Natural killer cell (primary cell): ENCODE results near the gene SERP2. TPM values are rescaled to one million over a fixed set of nuclear protein-coding genes. Genes with fewer than 3 reads are reported as not detected.

ENCODE experiments used
- ATAC-seq, 3 donors: fragments of 150-1000 bp in 2 of 3; fragments of 200-7000 bp in 1 of 3; cut with Tn5 transposase; 1 replicate in 1 of 3; 2 replicates in 2 of 3; pipeline ENCODE4 v1.10.0; 2021; ENCODE audit warnings: mild to moderate bottlenecking in 2 of 3, moderate library complexity in 2 of 3
- DNase-seq, 2 donors: peaks; one replicate each; pipeline versions ENCODE4 v3.0.0 to v3.0.0-alpha.2; 2013 to 2021; ENCODE audit warnings: mixed read lengths in 1 of 2
- H3K27ac ChIP-seq: one replicate; pipeline ENCODE4 v1.5.1; 2013; ENCODE audit warnings: mild to moderate bottlenecking, low read length
- H3K27me3 ChIP-seq: one replicate; pipeline ENCODE4 v1.6.1; 2013; ENCODE audit warnings: low read length; ENCODE audit not compliant: control insufficient read depth, insufficient read depth
- H3K36me3 ChIP-seq: one replicate; pipeline ENCODE4 v1.6.1; 2013; ENCODE audit warnings: low read length; ENCODE audit not compliant: control insufficient read depth, insufficient read depth
- H3K4me1 ChIP-seq: one replicate; pipeline ENCODE4 v1.6.1; 2013; ENCODE audit warnings: low read length; ENCODE audit not compliant: control insufficient read depth, insufficient read depth
- H3K4me3 ChIP-seq: one replicate; pipeline ENCODE4 v1.5.1; 2013; ENCODE audit warnings: low read length
- H3K9me3 ChIP-seq: one replicate; pipeline ENCODE4 v1.6.1; 2013; ENCODE audit warnings: low read length; ENCODE audit not compliant: control insufficient read depth, insufficient read depth
- H3K27ac Mint-ChIP-seq, 2 donors: one replicate each; pipeline ENCODE4 v1.8.0; 2022; ENCODE audit warnings: mild to moderate bottlenecking in 2 of 2, mixed read lengths in 2 of 2, moderate library complexity in 1 of 2
- H3K27me3 Mint-ChIP-seq, 2 donors: one replicate each; pipeline ENCODE4 v1.8.0; 2022; ENCODE audit warnings: low read depth in 2 of 2, mixed read lengths in 2 of 2
- H3K36me3 Mint-ChIP-seq: one replicate; pipeline ENCODE4 v1.8.0; 2022; ENCODE audit warnings: mixed read lengths
- H3K4me1 Mint-ChIP-seq, 2 donors: one replicate each; pipeline ENCODE4 v1.8.0; 2022; ENCODE audit warnings: mixed read lengths in 2 of 2
- H3K4me3 Mint-ChIP-seq: one replicate; pipeline ENCODE4 v1.8.0; 2022; ENCODE audit warnings: mild to moderate bottlenecking, moderate library complexity, mixed read lengths
- H3K9me3 Mint-ChIP-seq, 2 donors: one replicate each; pipeline ENCODE4 v1.8.0; 2022; ENCODE audit warnings: mixed read lengths in 2 of 2
- CTCF ChIP-seq: fragments of 200-600 bp; IDR thresholded peaks from one replicate; pipeline ENCODE4 v1.8.0; 2022; ENCODE audit warnings: antibody characterized with exemption
- WGBS: methylation state at CpG from one replicate; pipeline ENCODE4 v1.1.7; 2013; ENCODE audit warnings: missing lambda C conversion rate; ENCODE audit not compliant: insufficient coverage; 5-methylcytosine and 5-hydroxymethylcytosine counted together
- intact Hi-C: fragments of 100-400 bp; cut with micrococcal nuclease; formaldehyde crosslinking; loops from one replicate; pipeline ENCODE4 v1.14.2; 2022
- total RNA-seq, 4 donors: library from RNA; stranded (reverse); fragments of 120-200 nt in 1 of 4; gene quantifications; one replicate each; pipeline versions ENCODE4 v1.2.3 to v1.2.4, GENCODE V29; 2013 to 2022

SERP2 gene
- total RNA-seq, 3 donors from 2014 or later (not counting 1 experiment from before 2014, with no cell fraction given), result 2.0 to 4.1 (median 3.2) TPM

- Mint-ChIP-seq H3K4me3 (no peak overlapping the region), H3K4me1 (peaks cover 6% of the 10 kb centered on the region in 2 donors), H3K9me3 (no peaks in the 10 kb centered on the region), H3K27me3 (peaks cover 0 to 4% of the 10 kb centered on the region in 2 donors), H3K36me3 (no peaks in the 10 kb centered on the region), H3K27ac (no peak overlapping the region)
- Histone ChIP-seq H3K27me3 (no peaks in the 10 kb centered on the region), H3K4me3 (no peak overlapping the region), H3K27ac (no peak overlapping the region), H3K4me1 (peaks cover 5% of the 10 kb centered on the region), H3K9me3 (no peaks in the 10 kb centered on the region), H3K36me3 (no peaks in the 10 kb centered on the region)
- no peak for TF ChIP-seq CTCF
- no CpG with 5 or more reads among the region's 3 CpGs for WGBS
- ATAC-seq (no peak), DNase-seq (no peak)
- intact Hi-C loops, result no loop called here
These were observed 4.7 kb downstream of the SERP2 start for GRCh38 chr13:44378277-44378676.

- intact Hi-C loops, result no loop called here
These were observed 6.3 kb downstream of the SERP2 start for GRCh38 chr13:44379885-44380284.

DNA sequence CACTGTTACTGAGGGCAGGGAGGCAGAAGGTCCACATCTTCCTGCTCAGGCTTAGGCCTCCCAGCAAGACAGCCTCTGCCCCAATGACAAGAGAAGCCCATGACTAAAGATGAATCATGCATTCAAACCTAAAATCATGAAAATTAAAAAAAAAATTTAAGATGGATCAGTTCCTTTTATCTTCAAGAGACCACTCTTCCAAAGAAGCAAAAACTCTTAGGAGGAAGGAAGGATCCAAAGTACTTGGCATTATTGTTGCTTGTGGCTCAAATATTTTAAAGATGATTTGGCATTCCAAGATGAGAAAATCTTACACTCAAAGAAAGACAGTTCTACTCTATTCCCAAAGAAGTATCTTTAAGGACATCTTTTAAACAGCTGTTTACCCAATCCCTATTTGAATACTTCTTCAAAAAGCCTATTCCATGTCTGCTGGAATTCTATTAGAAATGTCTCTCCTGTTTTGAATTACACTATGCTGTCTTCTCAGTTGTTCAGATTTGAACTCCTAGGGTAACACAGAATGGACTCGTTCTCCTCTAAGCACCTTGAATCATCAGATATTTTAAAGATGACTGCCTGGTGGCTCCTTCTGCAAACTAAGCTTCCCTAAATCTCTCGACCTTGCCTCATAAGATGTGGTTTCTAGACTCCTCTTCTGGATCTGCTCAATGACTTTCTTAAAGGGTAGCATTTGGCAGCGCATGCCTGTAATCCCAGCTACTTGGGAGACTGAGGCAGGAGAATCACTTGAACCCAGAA, 7.0 kb downstream of the SERP2 start:
- H3K27ac Mint-ChIP-seq, result no peak overlapping the region
- H3K27ac ChIP-seq, result no peak overlapping the region
- H3K9me3 Mint-ChIP-seq, result no peaks in the 10 kb centered on the region
- H3K4me1 Mint-ChIP-seq, result no peaks in the 10 kb centered on the region
- H3K27me3 ChIP-seq, result no peaks in the 10 kb centered on the region
- no peaks in the 10 kb centered on the region for H3K4me1 ChIP-seq
- H3K4me3 ChIP-seq, result no peak overlapping the region
- no peaks in the 10 kb centered on the region for H3K27me3 Mint-ChIP-seq
- no peak overlapping the region for H3K4me3 Mint-ChIP-seq
- ATAC-seq, result no peak
- DNase-seq, result no peak
- H3K36me3 Mint-ChIP-seq, result no peaks in the 10 kb centered on the region
- 74% methylated on average over 3 of the region's 3 CpGs for WGBS
- H3K36me3 ChIP-seq, result no peaks in the 10 kb centered on the region
- no peak for TF ChIP-seq CTCF
- H3K9me3 ChIP-seq, result no peaks in the 10 kb centered on the region
- intact Hi-C loops, result no loop called here

More at GRCh38 chr13:44379885-44380284, 6.3 kb downstream of the SERP2 start:
- no peak for ATAC-seq
- no peaks in the 10 kb centered on the region for H3K9me3 Mint-ChIP-seq
- no peaks in the 10 kb centered on the region for H3K27me3 Mint-ChIP-seq
- Histone ChIP-seq H3K4me3 (no peak overlapping the region), H3K27me3 (no peaks in the 10 kb centered on the region), H3K4me1 (no peaks in the 10 kb centered on the region), H3K27ac (no peak overlapping the region), H3K9me3 (no peaks in the 10 kb centered on the region), H3K36me3 (no peaks in the 10 kb centered on the region)
- H3K27ac Mint-ChIP-seq, result no peak overlapping the region
- H3K4me1 Mint-ChIP-seq, result peaks cover under 1 to 1% of the 10 kb centered on the region in 2 donors
- TF ChIP-seq CTCF, result no peak
- no peaks in the 10 kb centered on the region for H3K36me3 Mint-ChIP-seq
- H3K4me3 Mint-ChIP-seq, result no peak overlapping the region
- 88% methylated on average over 2 of the region's 2 CpGs for WGBS
- DNase-seq, result no peak
